Vagina (tissue), 2 donors: ENCODE measurements around the gene ACACA. TPM values are rescaled to one million over a fixed set of nuclear protein-coding genes. Genes with fewer than 3 reads are reported as not detected.

ENCODE experiments used
- DNase-seq, 2 donors: peaks; one replicate each; pipeline ENCODE4 v3.0.0-alpha.2; 2017; ENCODE audit errors: extremely low spot score in 2 of 2
- H3K27ac ChIP-seq: fragments of 200-600 bp; sonication (generic); one replicate; pipeline ENCODE4 v1.5.1; 2019
- H3K27me3 ChIP-seq: fragments of 200-600 bp; sonication (generic); one replicate; pipeline ENCODE4 v1.5.1; 2019
- H3K36me3 ChIP-seq, 2 donors: fragments of 200-600 bp; sonication (generic); one replicate each; pipeline ENCODE4 v1.5.1; 2017 to 2019
- H3K4me1 ChIP-seq: fragments of 200-600 bp; sonication (generic); one replicate; pipeline ENCODE4 v1.5.1; 2019
- H3K4me3 ChIP-seq, 2 donors: fragments of 200-600 bp; sonication (generic); 1 replicate in 1 of 2; 2 replicates in 1 of 2; pipeline ENCODE4 v1.5.1; 2016 to 2019
- H3K9me3 ChIP-seq: fragments of 200-600 bp; sonication (generic); one replicate; pipeline ENCODE4 v1.5.1; 2019
- POLR2A ChIP-seq, 2 donors: fragments of 450-650 bp; IDR thresholded peaks; one replicate each; pipeline ENCODE4 v1.6.1; 2017; ENCODE audit warnings: antibody characterized with exemption in 2 of 2, mild to moderate bottlenecking in 2 of 2, moderate library complexity in 2 of 2
- POLR2AphosphoS5 ChIP-seq, 2 donors: sonication (generic); formaldehyde crosslinking; IDR thresholded peaks; one replicate each; pipeline ENCODE4 v1.9.0; 2017; ENCODE audit warnings: antibody characterized with exemption in 2 of 2, mild to moderate bottlenecking in 2 of 2, low read depth in 1 of 2; ENCODE audit not compliant: insufficient read depth in 1 of 2
- intact Hi-C: fragments of 100-400 bp; cut with DNase I; formaldehyde crosslinking; loops from one replicate; pipeline ENCODE4 v1.15.1; 2023
- total RNA-seq: library from RNA; depleted of rRNA; stranded (reverse); fragments of >200 nt; gene quantifications from one replicate; pipeline ENCODE4 v1.2.3, GENCODE V29; 2016
- TF ChIP-seq, protein P1 (sequence below), 3 experiments: fragments of 450-650 bp in 2 of 3; fragments of 200-600 bp in 1 of 3; sonication (generic) in 1 of 3; IDR thresholded peaks; one replicate each; pipeline ENCODE4 v1.5.1; 2017 to 2019; ENCODE audit warnings: antibody characterized with exemption in 3 of 3, mild to moderate bottlenecking in 2 of 3, moderate library complexity in 2 of 3

Gene ACACA
- total RNA-seq, 1 donor from 2014 or later, result 44.7 TPM

DNA sequence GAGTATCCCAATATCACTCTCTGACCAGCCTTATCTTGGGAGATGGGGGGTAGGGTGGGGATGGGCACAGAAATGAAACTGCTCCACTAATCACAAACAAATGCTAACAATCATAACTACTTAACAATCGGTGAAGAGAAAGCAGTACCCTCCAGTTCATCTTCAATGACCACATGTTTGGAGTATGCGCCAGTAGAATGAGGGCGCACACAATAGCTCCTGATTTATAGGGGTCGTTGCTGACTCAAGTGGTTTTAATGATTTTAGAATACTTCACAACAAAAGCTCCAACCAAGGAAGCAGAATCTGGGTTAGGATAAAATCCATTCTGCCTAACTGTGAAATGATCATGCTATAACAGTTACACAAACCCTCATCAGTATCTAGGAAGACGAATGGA is 273.5 kb downstream of the ACACA start:
- TF ChIP-seq POLR2AphosphoS5 (IDR thresholded peaks at IDR 0.05; ENCODE audit: insufficient read depth in 1 of 2, low read depth in 1 of 2), result no peak
- TF ChIP-seq POLR2A (IDR thresholded peaks at IDR 0.05), result no peak
- TF ChIP-seq, protein P1, sequence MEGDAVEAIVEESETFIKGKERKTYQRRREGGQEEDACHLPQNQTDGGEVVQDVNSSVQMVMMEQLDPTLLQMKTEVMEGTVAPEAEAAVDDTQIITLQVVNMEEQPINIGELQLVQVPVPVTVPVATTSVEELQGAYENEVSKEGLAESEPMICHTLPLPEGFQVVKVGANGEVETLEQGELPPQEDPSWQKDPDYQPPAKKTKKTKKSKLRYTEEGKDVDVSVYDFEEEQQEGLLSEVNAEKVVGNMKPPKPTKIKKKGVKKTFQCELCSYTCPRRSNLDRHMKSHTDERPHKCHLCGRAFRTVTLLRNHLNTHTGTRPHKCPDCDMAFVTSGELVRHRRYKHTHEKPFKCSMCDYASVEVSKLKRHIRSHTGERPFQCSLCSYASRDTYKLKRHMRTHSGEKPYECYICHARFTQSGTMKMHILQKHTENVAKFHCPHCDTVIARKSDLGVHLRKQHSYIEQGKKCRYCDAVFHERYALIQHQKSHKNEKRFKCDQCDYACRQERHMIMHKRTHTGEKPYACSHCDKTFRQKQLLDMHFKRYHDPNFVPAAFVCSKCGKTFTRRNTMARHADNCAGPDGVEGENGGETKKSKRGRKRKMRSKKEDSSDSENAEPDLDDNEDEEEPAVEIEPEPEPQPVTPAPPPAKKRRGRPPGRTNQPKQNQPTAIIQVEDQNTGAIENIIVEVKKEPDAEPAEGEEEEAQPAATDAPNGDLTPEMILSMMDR (IDR thresholded peaks at IDR 0.05), result no peak
- Histone ChIP-seq H3K27ac (no peak overlapping the region), H3K9me3 (no peaks in the 10 kb centered on the region), H3K27me3 (no peaks in the 10 kb centered on the region), H3K4me1 (no peaks in the 10 kb centered on the region), H3K4me3 (no peak overlapping the region), H3K36me3 (peaks cover 0 to 13% of the 10 kb centered on the region in 2 donors)
- intact Hi-C loops, result no loop called here
- no peak for DNase-seq

DNA sequence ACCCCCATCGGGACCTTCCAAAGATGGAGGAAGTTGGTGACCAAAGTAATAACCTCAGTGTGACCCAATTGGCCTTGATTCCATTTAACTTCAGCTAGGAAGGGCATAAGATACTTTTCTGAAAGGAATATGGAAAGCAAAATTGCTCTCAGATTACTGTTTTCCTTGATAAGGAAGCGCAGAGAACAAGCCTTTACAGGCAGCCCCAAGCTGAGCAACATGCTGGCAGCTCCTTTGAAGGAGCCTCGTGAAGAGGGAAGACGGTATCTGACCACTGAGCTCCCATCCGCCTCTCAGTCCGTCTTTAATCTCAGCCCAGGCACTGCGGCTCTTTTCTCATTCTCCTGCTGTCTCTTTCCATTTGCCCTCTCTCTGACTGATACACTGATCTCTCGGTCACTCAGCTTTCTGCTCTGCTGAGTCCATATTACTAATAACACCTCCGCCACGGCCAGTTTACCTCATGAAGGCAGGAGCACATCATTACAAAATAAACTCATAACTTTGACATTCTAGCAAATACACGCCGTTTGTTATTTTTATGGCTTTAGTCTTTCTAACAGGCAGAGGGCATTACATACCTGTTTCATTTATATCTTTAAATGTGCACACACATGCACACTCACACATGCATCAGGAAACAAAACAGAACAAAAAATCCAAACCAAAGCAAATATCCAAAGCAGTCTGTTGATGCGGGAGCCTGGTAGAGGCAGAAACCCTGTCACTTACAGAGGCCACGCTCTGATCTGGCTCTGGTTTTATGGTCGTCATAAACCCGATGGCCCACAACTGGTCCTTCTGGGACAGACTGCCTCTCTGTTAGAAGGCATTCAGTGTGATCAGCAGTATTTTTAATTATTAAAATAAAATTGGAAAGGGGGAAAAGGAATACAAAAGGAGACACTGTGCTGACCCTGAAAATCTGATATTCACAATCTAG is 274.7 kb downstream of the ACACA start:
- Histone ChIP-seq H3K4me1 (no peaks in the 10 kb centered on the region), H3K27me3 (no peaks in the 10 kb centered on the region), H3K9me3 (no peaks in the 10 kb centered on the region), H3K4me3 (no peak overlapping the region), H3K36me3 (peaks cover 0 to 15% of the 10 kb centered on the region in 2 donors), H3K27ac (no peak overlapping the region)
- intact Hi-C loops, result no loop called here
- DNase-seq, result no peak
- no peak for TF ChIP-seq POLR2AphosphoS5 (IDR thresholded peaks at IDR 0.05; ENCODE audit: insufficient read depth in 1 of 2, low read depth in 1 of 2)
- no peak for TF ChIP-seq POLR2A (IDR thresholded peaks at IDR 0.05)
- TF ChIP-seq, protein P1 (IDR thresholded peaks at IDR 0.05), result no peak

DNA sequence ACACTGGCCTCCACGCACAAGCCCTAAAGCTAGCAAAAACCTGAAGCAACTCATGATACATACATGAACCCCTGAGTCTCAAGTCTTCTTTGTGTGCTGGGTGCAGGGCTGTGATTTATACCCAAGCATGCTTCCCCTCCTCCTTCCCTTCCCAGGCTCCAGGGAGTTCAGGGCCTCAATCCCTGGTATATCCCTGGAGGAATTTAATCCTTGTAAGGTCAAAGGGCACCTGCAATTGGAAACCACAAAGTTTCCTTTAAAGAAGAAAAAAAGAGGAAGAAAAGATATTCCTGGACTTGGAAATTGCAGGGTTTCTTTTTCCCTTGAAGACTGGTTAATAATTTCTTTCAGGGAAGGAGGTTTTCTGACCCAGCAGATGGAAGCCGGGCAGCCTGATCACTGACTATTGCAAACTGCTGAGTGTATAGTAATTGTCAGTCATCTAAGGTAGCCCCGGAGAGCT is 275.6 kb downstream of the ACACA start:
- Histone ChIP-seq H3K27ac (no peak overlapping the region), H3K4me3 (no peak overlapping the region), H3K9me3 (no peaks in the 10 kb centered on the region), H3K27me3 (no peaks in the 10 kb centered on the region), H3K4me1 (no peaks in the 10 kb centered on the region), H3K36me3 (peaks cover 0 to 15% of the 10 kb centered on the region in 2 donors)
- TF ChIP-seq POLR2A (IDR thresholded peaks at IDR 0.05), result no peak
- TF ChIP-seq, protein P1 (IDR thresholded peaks at IDR 0.05), result no peak
- DNase-seq, result no peak
- intact Hi-C loops, result no loop called here

DNA sequence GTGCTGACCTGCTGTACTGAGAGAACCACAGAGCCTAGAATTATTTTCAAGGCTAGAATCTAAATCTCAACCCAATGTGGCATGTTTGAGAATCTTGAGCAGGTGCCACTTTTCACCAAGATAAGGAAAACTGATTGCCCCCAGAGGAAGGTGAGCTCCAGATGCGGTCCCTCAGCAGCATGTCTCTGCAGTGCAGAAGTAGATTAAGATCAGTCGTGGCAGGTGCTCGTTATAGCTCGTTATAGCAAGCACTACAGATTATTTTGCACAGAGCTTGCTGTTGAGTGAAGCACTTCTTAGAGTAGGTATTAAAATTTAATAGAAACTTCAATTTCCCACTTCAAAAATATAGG is 281.8 kb downstream of the ACACA start:
- Histone ChIP-seq H3K4me3 (no peak overlapping the region), H3K4me1 (no peaks in the 10 kb centered on the region), H3K36me3 (peaks cover 0 to 48% of the 10 kb centered on the region in 2 donors), H3K27me3 (no peaks in the 10 kb centered on the region), H3K9me3 (no peaks in the 10 kb centered on the region), H3K27ac (no peak overlapping the region)
- no peak for DNase-seq
- TF ChIP-seq POLR2A (IDR thresholded peaks at IDR 0.05) (no peak), POLR2AphosphoS5 (IDR thresholded peaks at IDR 0.05; ENCODE audit: insufficient read depth in 1 of 2, low read depth in 1 of 2) (no peak)
- TF ChIP-seq, protein P1 (IDR thresholded peaks at IDR 0.05), result no peak
- intact Hi-C loops, result no loop called here
